K562 (cell line): ENCODE measurements around the gene SP4. TPM values are rescaled to one million over a fixed set of nuclear protein-coding genes. Genes with fewer than 3 reads are reported as not detected.

Experiments
- ATAC-seq: fragments of 200-7000 bp; cut with Tn5 transposase; 3 replicates; pipeline ENCODE4 v1.9.1; 2020; ENCODE audit warnings: moderate library complexity
- BruUV-seq: library from RNA; stranded (reverse); fragments of 400-500 nt; replicated peaks from 2 replicates; lab custom pipeline; 2021; lab: Mats Ljungman, UMichigan
- CTCF ChIA-PET: fragments of 300-600 bp; formaldehyde crosslinking; extraction: SDS; loops from one replicate; lab custom pipeline; 2021; ENCODE audit warnings: low intra/inter-chr PET ratio; lab: Yijun Ruan, JAX
- POLR2A ChIA-PET: fragments of 300-600, 350-650 bp; sonication (Branson Sonifier 250); formaldehyde crosslinking; extraction: SDS; loops from one replicate; lab custom pipeline; 2021; ENCODE audit warnings: antibody characterized with exemption, inconsistent platforms; lab: Yijun Ruan, JAX
- DNase-seq, 4 experiments: peaks; one replicate each; pipeline versions ENCODE4 v3.0.0 to v3.0.0-alpha.2; 2011 to 2018; ENCODE audit warnings: low spot score in 3 of 4, mixed read lengths in 3 of 4; ENCODE audit errors: extremely low read depth in 1 of 4
- FAIRE-seq: peaks from 2 replicates; lab custom pipeline; 2011; peaks lifted over from hg19 to GRCh38; lab: Jason Lieb, UNC
- H2AFZ ChIP-seq: 2 replicates; pipeline ENCODE4 v1.6.0; 2011; ENCODE audit warnings: low read depth, low read length, control low read depth, inconsistent platforms
- H3K27ac ChIP-seq: fragments of 200-600 bp; 3 replicates; pipeline ENCODE4 v1.8.0; 2011; ENCODE audit warnings: low read depth, mild to moderate bottlenecking, control low read depth, inconsistent platforms, low read length, moderate library complexity, mixed read lengths; ENCODE audit errors: extremely low read depth
- H3K27me3 ChIP-seq, 2 experiments: fragments of 300-600 bp in 1 of 2; 2 replicates in 1 of 2; 3 replicates in 1 of 2; pipeline versions ENCODE4 v1.6.0 to v1.8.0; 2011; ENCODE audit warnings: inconsistent platforms in 2 of 2, low read length in 2 of 2, mild to moderate bottlenecking in 1 of 2, mixed read lengths in 1 of 2, moderate library complexity in 1 of 2; ENCODE audit not compliant: control insufficient read depth in 2 of 2, insufficient read depth in 2 of 2
- H3K36me3 ChIP-seq: fragments of 300-600 bp; 3 replicates; pipeline ENCODE4 v1.8.0; 2011; ENCODE audit warnings: mild to moderate bottlenecking, low read length, inconsistent platforms; ENCODE audit not compliant: control insufficient read depth, insufficient read depth
- H3K4me1 ChIP-seq, 2 experiments: fragments of 200-600 bp in 1 of 2; replicated peaks in 1 of 2; 2 replicates in 1 of 2; 3 replicates in 1 of 2; pipeline versions ENCODE4 v1.5.1 to v1.8.0; 2011; ENCODE audit warnings: inconsistent platforms in 2 of 2, low read length in 2 of 2, mild to moderate bottlenecking in 1 of 2, mixed read lengths in 1 of 2, moderate library complexity in 1 of 2; ENCODE audit not compliant: control insufficient read depth in 2 of 2, insufficient read depth in 2 of 2
- H3K4me2 ChIP-seq: 2 replicates; pipeline ENCODE4 v1.6.1; 2011; ENCODE audit warnings: low read length, control low read depth, inconsistent platforms, mixed read lengths; ENCODE audit not compliant: insufficient read depth
- H3K4me3 ChIP-seq: fragments of 200-600 bp; sonication (generic), shearing (Covaris generic); 2 replicates; pipeline ENCODE4 v1.5.1; 2016; ENCODE audit warnings: control low read depth, inconsistent platforms
- H3K79me2 ChIP-seq: fragments of 200-600 bp; 3 replicates; pipeline ENCODE4 v1.8.0; 2011; ENCODE audit warnings: low read length, inconsistent platforms; ENCODE audit not compliant: control insufficient read depth, insufficient read depth
- H3K9ac ChIP-seq, 2 experiments: 2 replicates each; pipeline versions ENCODE4 v1.6.0 to v1.6.1; 2011; ENCODE audit warnings: low read depth in 2 of 2, low read length in 2 of 2, control low read depth in 1 of 2, inconsistent platforms in 1 of 2, mild to moderate bottlenecking in 1 of 2, mixed read lengths in 1 of 2; ENCODE audit not compliant: insufficient read depth in 1 of 2
- H3K9me1 ChIP-seq: one replicate; pipeline ENCODE4 v1.6.0; 2011; ENCODE audit warnings: inconsistent platforms, mild to moderate bottlenecking, low read length, moderate library complexity; ENCODE audit not compliant: control insufficient read depth, insufficient read depth
- H3K9me3 ChIP-seq: replicated peaks from 2 replicates; pipeline ENCODE4 v1.5.1; 2011; ENCODE audit warnings: low read depth, low read length, inconsistent platforms; ENCODE audit not compliant: control insufficient read depth, insufficient read depth
- H4K20me1 ChIP-seq: replicated peaks from 2 replicates; pipeline ENCODE4 v1.6.1; 2011; ENCODE audit warnings: low read length, inconsistent platforms, mixed read lengths; ENCODE audit not compliant: control insufficient read depth, insufficient read depth
- CC2D1A ChIP-seq: fragments of 450-650 bp; IDR thresholded peaks from 2 replicates; pipeline ENCODE4 v1.6.1; 2017; ENCODE audit warnings: mild to moderate bottlenecking
- CTCF ChIP-seq, 3 experiments: IDR thresholded peaks in 2 of 3; conservative IDR thresholded peaks in 1 of 3; 2 replicates each; pipeline ENCODE4 v1.5.1; 2011 to 2012; ENCODE audit warnings: low read length in 3 of 3, mild to moderate bottlenecking in 3 of 3, control low read depth in 2 of 3, improper control_type of control experiment in 1 of 3, inconsistent platforms in 1 of 3, low read depth in 1 of 3, mixed read lengths in 1 of 3, moderate library complexity in 1 of 3; ENCODE audit not compliant: insufficient read depth in 2 of 3
- RAD21 ChIP-seq, 2 experiments: fragments of 250-450 bp in 1 of 2; fragments of 450-650 bp in 1 of 2; sonication (Bioruptor Pico) in 1 of 2; formaldehyde crosslinking in 1 of 2; IDR thresholded peaks in 1 of 2; conservative IDR thresholded peaks in 1 of 2; 2 replicates each; pipeline versions ENCODE4 v1.4.0 to v1.8.0; 2020 to 2022; ENCODE audit warnings: mild to moderate bottlenecking in 2 of 2, moderate library complexity in 1 of 2
- REST ChIP-seq, 2 experiments: fragments of 450-650 bp; formaldehyde crosslinking in 1 of 2; IDR thresholded peaks; 2 replicates each; pipeline versions ENCODE4 v1.4.0 to v1.6.1; 2014 to 2020; ENCODE audit warnings: mild to moderate bottlenecking in 2 of 2, borderline replicate concordance in 1 of 2, low read depth in 1 of 2
- SMC3 ChIP-seq: conservative IDR thresholded peaks from 2 replicates; pipeline ENCODE4 v1.6.1; 2011; ENCODE audit warnings: low read depth, low read length, improper control_type of control experiment; ENCODE audit not compliant: insufficient read depth
- SRF ChIP-seq, 2 experiments: fragments of 250-450, 450-650 bp in 1 of 2; sonication (Bioruptor Pico) in 1 of 2; sonication (generic) in 1 of 2; formaldehyde crosslinking; IDR thresholded peaks; 2 replicates each; pipeline versions ENCODE4 v1.5.0 to v1.5.1; 2020 to 2022; ENCODE audit warnings: mild to moderate bottlenecking in 1 of 2, missing genetic modification reagents in 1 of 2
- STAT5B ChIP-seq: fragments of 250-450 bp; sonication (Bioruptor Pico); IDR thresholded peaks from 2 replicates; pipeline ENCODE4 v1.8.0; 2021; ENCODE audit warnings: mild to moderate bottlenecking, inconsistent platforms
- WGBS: fragments of 100-300 bp; shearing (Covaris generic); methylation state at CpG from one replicate; pipeline ENCODE4 v1.1.6; 2016; ENCODE audit warnings: low coverage, mixed read lengths; ENCODE audit not compliant: insufficient coverage; ENCODE audit errors: missing lambda C conversion rate; 5-methylcytosine and 5-hydroxymethylcytosine counted together
- in situ Hi-C: fragments of 300-500 bp; cut with MboI; formaldehyde crosslinking; loops from 4 replicates; pipeline ENCODE4 v1.15.0; 2018; ENCODE audit warnings: inconsistent platforms, mixed read lengths
- intact Hi-C: fragments of 100-400 bp; cut with micrococcal nuclease; formaldehyde crosslinking; loops from 2 replicates; pipeline ENCODE4 v1.14.2; 2022
- polyA plus RNA-seq, 8 experiments: library from polyadenylated mRNA; depleted of rRNA in 4 of 8; stranded (reverse) in 5 of 8; unstranded in 3 of 8; fragments of >200 nt; fragmentation: Nextera tagmentation in 2 of 8; fragmentation: Illumina TruSeq in 1 of 8; extraction: Ambion mirVana in 2 of 8; extraction: Trizol in 1 of 8; gene quantifications; 2 replicates each; pipeline versions ENCODE4 v1.2.1 to v1.2.3, GENCODE V29; 2011 to 2014; ENCODE audit warnings: inconsistent platforms in 1 of 8, missing spikeins in 1 of 8
- total RNA-seq, 7 experiments: library from RNA; depleted of rRNA in 6 of 7; stranded (reverse); fragments of >200 nt in 6 of 7; fragmentation: Illumina TruSeq in 2 of 7; extraction: Trizol in 2 of 7; gene quantifications; 2 replicates each; pipeline versions ENCODE4 v1.2.1 to v1.2.3, GENCODE V29; 2011 to 2021; ENCODE audit warnings: low replicate concordance in 1 of 7
- TF ChIP-seq, protein P1 (sequence below): fragments of 250-450 bp; sonication (Bioruptor Pico); IDR thresholded peaks from 2 replicates; pipeline ENCODE4 v1.8.0; 2021; ENCODE audit warnings: moderate library complexity, mild to moderate bottlenecking, inconsistent platforms

The SP4 gene
- total and polyA plus RNA-seq, 9 of the 15 experiments (the other 6 are each of a cell fraction or from before 2014, with no cell fraction given) = 2.4 to 9.4 (median 4.5) TPM

- Histone ChIP-seq H3K27me3 (no peaks in the 10 kb centered on the region), H3K4me2 (no peak overlapping the region), H2AFZ (no peak overlapping the region), H3K9ac (no peak overlapping the region), H3K9me1 (no peaks in the 10 kb centered on the region), H3K4me3 (no peak overlapping the region), H3K4me1 (no peaks in the 10 kb centered on the region), H3K27ac (no peak overlapping the region), H3K79me2 (no peaks in the 10 kb centered on the region), H3K9me3 (no peaks in the 10 kb centered on the region), H4K20me1 (no peaks in the 10 kb centered on the region), H3K36me3 (no peaks in the 10 kb centered on the region)
- in situ Hi-C loops (loop anchor here (5.0 kb wide), 1 partner anchor 250 kb away; no protein-coding TSS in a partner anchor), intact Hi-C loops (loop anchor here (1.0 to 10.0 kb wide), 4 partner anchors 203 to 733 kb away; no protein-coding TSS in a partner anchor)
- POLR2A ChIA-PET = interaction anchor here (0.6 kb wide), 1 partner anchor 244 kb away, joined by 3 read pairs; no protein-coding TSS in a partner anchor
- FAIRE-seq (peak; percentile 90), DNase-seq (peak; percentile 16 to 65 (median 25)), ATAC-seq (peak; percentile 95)
- CTCF ChIA-PET = interaction anchor here (0.6 to 2.5 kb wide), 3 partner anchors 220 to 253 kb away, joined by 3 to 15 read pairs (median 3); no protein-coding TSS in a partner anchor
- 42% methylated on average over 8 of the region's 8 CpGs for WGBS
- no TSS peak for BruUV-seq
- TF ChIP-seq SMC3 (peak; percentile 77), SRF (CRISPR knock-in tag; IDR thresholded peaks at IDR 0.05) (peak in 1 of 2 experiments; percentile 49; a peak in 1 of 4 replicates), STAT5B (CRISPR knock-in tag) (no peak), RAD21 (CRISPR knock-in tag; conservative IDR thresholded peaks at IDR 0.05 in 1 of 2, IDR thresholded peaks at IDR 0.05 in 1 of 2) (peak; percentile 80 to 89), CC2D1A (peak; percentile 70), CTCF (IDR thresholded peaks at IDR 0.05 in 2 of 3, conservative IDR thresholded peaks at IDR 0.05 in 1 of 3; ENCODE audit: insufficient read depth in 2 of 3, low read depth in 1 of 3, low read length in 3 of 3) (peak; percentile 75 to 86 (median 75)), REST (IDR thresholded peaks at IDR 0.05; ENCODE audit: borderline replicate concordance) (peak; percentile 77), REST (CRISPR knock-in tag; IDR thresholded peaks at IDR 0.05; ENCODE audit: low read depth) (no peak)
- TF ChIP-seq, protein P1, sequence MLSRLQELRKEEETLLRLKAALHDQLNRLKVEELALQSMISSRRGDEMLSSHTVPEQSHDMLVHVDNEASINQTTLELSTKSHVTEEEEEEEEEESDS = no peak
Measured at GRCh38 chr7:21507627-21508343, 79.9 kb downstream of the SP4 start.
